OCI-LY3 (cell line): ENCODE results near the gene RAF1.

Source experiments
- H2AFZ ChIP-seq: fragments of 200-600, 300-600 bp; shearing (Covaris generic); 2 replicates; pipeline ENCODE4 v1.6.0; 2014; ENCODE audit warnings: antibody characterized with exemption, low read depth, low read length
- H3K27ac ChIP-seq: fragments of 200-600, 300-600 bp; sonication (generic); 2 replicates; pipeline ENCODE4 v1.5.1; 2014; ENCODE audit warnings: mild to moderate bottlenecking, low read length, moderate library complexity, mixed read lengths
- H3K27me3 ChIP-seq: fragments of 200-600, 300-600 bp; sonication (generic); 2 replicates; pipeline ENCODE4 v1.6.1; 2014; ENCODE audit warnings: low read depth, low read length, mixed read lengths
- H3K36me3 ChIP-seq: fragments of 200-600, 300-600 bp; sonication (generic); replicated peaks from 2 replicates; pipeline ENCODE3; 2014; ENCODE audit warnings: low read depth, low read length, mixed read lengths
- H3K4me1 ChIP-seq: fragments of 300-600, 200-600 bp; sonication (generic); 2 replicates; pipeline ENCODE4 v1.6.1; 2014; ENCODE audit warnings: low read length, mixed read lengths
- H3K4me2 ChIP-seq: fragments of 200-600, 300-600 bp; sonication (generic); 2 replicates; pipeline ENCODE4 v1.6.1; 2014; ENCODE audit warnings: low read length, mixed read lengths
- H3K4me3 ChIP-seq: fragments of 300-600, 200-600 bp; sonication (generic); 2 replicates; pipeline ENCODE4 v1.5.1; 2014; ENCODE audit warnings: antibody characterized with exemption, mild to moderate bottlenecking, low read length, moderate library complexity
- H3K79me2 ChIP-seq: fragments of 300-600, 200-600 bp; shearing (Covaris generic); 2 replicates; pipeline ENCODE4 v1.6.1; 2014; ENCODE audit warnings: mild to moderate bottlenecking, low read length, mixed read lengths
- H3K9ac ChIP-seq: fragments of 300-600, 200-600 bp; shearing (Covaris generic); 2 replicates; pipeline ENCODE4 v1.6.0; 2014; ENCODE audit warnings: mild to moderate bottlenecking, low read length, moderate library complexity
- H3K9me3 ChIP-seq: fragments of 200-600, 300-600 bp; shearing (Covaris generic); 2 replicates; pipeline ENCODE4 v1.6.1; 2014; ENCODE audit warnings: low read length, mixed read lengths; ENCODE audit not compliant: insufficient read depth
- H4K20me1 ChIP-seq: fragments of 200-600, 300-600 bp; sonication (generic); 2 replicates; pipeline ENCODE4 v1.6.1; 2016; ENCODE audit warnings: low read length, mixed read lengths; ENCODE audit not compliant: insufficient read depth
- EZH2phosphoT487 ChIP-seq: fragments of 200-600 bp; shearing (Covaris generic); IDR thresholded peaks from 2 replicates; pipeline ENCODE4 v1.6.1; 2018; ENCODE audit warnings: antibody characterized with exemption, mixed run types, low read depth
- TF ChIP-seq, protein P1 (sequence below): fragments of 200-600, 300-600 bp; sonication (generic); IDR thresholded peaks from 2 replicates; pipeline ENCODE4 v1.5.1; 2014; ENCODE audit warnings: antibody characterized with exemption, low read length, low read depth

RAF1 gene

DNA sequence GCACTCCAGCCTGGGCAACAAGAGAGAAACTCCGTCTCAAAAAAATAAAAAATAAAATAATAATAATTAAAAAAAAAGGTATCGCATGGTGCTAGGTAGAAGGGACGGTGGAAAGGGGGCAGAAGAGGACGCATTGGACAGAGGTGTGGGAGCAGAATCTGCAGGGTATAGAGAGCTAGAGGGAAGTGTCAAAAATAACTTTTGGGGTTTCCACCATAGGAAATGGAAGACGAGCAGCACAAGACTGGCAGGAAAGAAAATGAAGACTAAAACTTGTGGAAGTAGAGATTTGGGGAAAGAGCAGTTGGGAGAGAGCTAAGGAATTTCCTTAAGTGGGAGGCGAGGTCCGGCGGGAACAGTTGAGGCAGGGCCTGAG, 107.6 kb downstream of the RAF1 start:
- Histone ChIP-seq H3K4me3 (peak overlapping the region; percentile 82), H3K9me3 (no peaks in the 10 kb centered on the region), H3K4me1 (peaks cover 19% of the 10 kb centered on the region), H4K20me1 (peaks cover 35% of the 10 kb centered on the region), H3K36me3 (no peaks in the 10 kb centered on the region), H3K27me3 (no peaks in the 10 kb centered on the region), H3K4me2 (peak overlapping the region; percentile 94), H3K79me2 (peaks cover 44% of the 10 kb centered on the region), H3K27ac (no peak overlapping the region), H2AFZ (peak overlapping the region; percentile 99), H3K9ac (peak overlapping the region; percentile 86)
- TF ChIP-seq EZH2phosphoT487: no peak
- TF ChIP-seq, protein P1, sequence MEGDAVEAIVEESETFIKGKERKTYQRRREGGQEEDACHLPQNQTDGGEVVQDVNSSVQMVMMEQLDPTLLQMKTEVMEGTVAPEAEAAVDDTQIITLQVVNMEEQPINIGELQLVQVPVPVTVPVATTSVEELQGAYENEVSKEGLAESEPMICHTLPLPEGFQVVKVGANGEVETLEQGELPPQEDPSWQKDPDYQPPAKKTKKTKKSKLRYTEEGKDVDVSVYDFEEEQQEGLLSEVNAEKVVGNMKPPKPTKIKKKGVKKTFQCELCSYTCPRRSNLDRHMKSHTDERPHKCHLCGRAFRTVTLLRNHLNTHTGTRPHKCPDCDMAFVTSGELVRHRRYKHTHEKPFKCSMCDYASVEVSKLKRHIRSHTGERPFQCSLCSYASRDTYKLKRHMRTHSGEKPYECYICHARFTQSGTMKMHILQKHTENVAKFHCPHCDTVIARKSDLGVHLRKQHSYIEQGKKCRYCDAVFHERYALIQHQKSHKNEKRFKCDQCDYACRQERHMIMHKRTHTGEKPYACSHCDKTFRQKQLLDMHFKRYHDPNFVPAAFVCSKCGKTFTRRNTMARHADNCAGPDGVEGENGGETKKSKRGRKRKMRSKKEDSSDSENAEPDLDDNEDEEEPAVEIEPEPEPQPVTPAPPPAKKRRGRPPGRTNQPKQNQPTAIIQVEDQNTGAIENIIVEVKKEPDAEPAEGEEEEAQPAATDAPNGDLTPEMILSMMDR: no peak

DNA sequence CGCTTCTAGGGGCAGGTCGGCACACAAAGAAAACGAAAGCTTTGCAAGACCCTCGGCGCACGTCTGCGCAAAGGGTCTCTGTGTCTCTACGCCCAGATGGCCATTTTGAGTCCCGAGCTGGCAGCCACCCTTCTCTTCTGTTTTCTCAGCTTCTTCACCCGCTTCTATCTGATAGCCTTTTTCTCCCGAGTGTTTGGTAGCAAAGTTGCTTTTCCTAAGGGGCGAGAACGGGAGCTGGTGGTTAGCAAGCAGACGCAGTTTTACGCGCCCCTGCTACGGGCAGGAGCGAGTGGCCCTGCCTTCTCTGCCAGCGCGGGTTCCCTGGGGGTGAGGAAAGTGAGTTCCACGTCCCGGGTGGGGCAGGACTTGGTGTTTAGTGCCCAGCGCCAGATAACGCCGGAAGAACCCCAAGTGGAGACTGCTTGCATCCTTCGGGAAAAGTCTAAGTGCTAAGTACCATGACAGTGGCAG, 110.0 kb downstream of the RAF1 start:
- Histone ChIP-seq H3K79me2 (peaks cover 20% of the 10 kb centered on the region), H3K4me3 (peak overlapping the region; percentile 83), H3K27ac (no peak overlapping the region), H3K9me3 (no peaks in the 10 kb centered on the region), H3K4me1 (peaks cover 19% of the 10 kb centered on the region), H4K20me1 (peaks cover 13% of the 10 kb centered on the region; the same call in 1 of the 2 replicates), H3K9ac (peak overlapping the region; percentile 76), H2AFZ (peak overlapping the region; percentile 99), H3K4me2 (peak overlapping the region; percentile 81), H3K36me3 (no peaks in the 10 kb centered on the region), H3K27me3 (no peaks in the 10 kb centered on the region)
- no peak for TF ChIP-seq EZH2phosphoT487
- TF ChIP-seq, protein P1: no peak

DNA sequence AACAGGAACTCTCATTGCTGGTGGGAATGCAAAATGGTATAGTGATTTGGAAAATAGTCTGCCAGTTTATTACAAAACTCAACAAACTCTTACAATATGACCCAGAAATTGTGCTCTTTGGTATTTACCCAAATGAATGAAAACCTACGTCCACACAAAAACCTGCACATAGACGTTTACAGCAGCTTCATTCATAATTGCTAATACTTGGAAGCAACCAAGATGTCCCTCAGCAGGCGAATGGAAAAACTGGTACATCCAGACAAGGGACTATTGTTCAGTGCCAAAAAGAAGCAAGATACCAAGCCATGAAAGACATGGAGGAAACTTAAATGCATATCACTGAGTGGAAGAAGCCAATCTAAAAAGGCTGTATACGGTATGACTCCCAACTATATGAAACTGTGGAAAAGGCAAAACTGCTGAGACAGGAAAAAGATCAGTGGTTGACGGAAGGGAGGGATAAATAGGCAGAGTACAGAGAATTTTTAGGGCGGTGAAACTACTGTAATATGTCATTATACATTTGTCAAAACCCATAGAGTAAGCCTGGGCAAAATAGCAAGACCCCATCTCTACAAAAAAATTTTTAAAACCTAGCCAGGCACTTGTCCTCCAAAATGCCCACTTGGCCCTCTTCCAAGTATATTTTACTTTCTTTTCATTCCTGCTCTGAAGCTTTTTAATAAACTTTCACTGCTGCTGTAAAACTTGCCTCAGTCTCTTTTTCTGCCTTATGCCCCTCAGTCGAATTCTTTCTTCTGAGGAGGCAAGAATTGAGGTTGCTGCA, 113.8 kb downstream of the RAF1 start:
- Histone ChIP-seq H3K4me2 (no peak overlapping the region), H3K27me3 (no peaks in the 10 kb centered on the region)
- TF ChIP-seq EZH2phosphoT487: no peak
- TF ChIP-seq, protein P1: no peak

DNA sequence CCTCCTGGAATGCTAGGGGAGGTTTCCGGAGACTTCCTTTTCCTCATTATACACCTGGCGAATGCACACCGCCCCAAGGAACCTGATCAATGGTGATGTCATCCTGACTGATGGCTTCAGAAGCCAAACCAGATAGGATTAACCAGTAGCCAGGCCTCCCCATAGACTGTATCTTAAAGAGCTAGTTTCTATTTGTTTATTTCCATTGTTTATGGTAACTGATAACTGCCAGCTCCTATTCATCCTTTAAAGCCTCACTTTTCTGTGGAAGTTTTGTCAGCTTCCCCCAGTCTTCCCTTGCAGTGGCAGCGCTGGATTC, 118.5 kb downstream of the RAF1 start, which contains the start of gene MKRN2OS:
MKRN2OS (minus strand) TSS at position 27 of the 319 bp plus-strand sequence. CDS start 35 bp downstream, outside the sequence.
- H2AFZ ChIP-seq: no peak within 1 kb of the TSS
- no peaks in the 10 kb centered on the region for H3K79me2 ChIP-seq
- no peak within 1 kb of the TSS for H3K27ac ChIP-seq
- peaks cover 11% of the 10 kb centered on the region for H3K36me3 ChIP-seq
- H3K4me1 ChIP-seq: no peaks in the 10 kb centered on the region
- H3K4me3 ChIP-seq: no peak within 1 kb of the TSS
- no peak within 1 kb of the TSS for H3K9ac ChIP-seq
- no peaks in the 10 kb centered on the region for H3K27me3 ChIP-seq
- H4K20me1 ChIP-seq: no peaks in the 10 kb centered on the region
- no peak for TF ChIP-seq EZH2phosphoT487
- TF ChIP-seq, protein P1: no peak
- H3K9me3 ChIP-seq: no peaks in the 10 kb centered on the region
- H3K4me2 ChIP-seq: no peak within 1 kb of the TSS

More for the DNA sequence above, 113.8 kb downstream of the RAF1 start:
- H3K9me3 ChIP-seq: no peaks in the 10 kb centered on the region
- H3K36me3 ChIP-seq: no peaks in the 10 kb centered on the region
- no peak overlapping the region for H3K4me3 ChIP-seq
- no peak overlapping the region for H2AFZ ChIP-seq
- H4K20me1 ChIP-seq: no peaks in the 10 kb centered on the region
- H3K4me1 ChIP-seq: 0 out of 2 replicates have a peak, but pooled peaks cover 2% of the 10 kb centered on the region
- no peak overlapping the region for H3K27ac ChIP-seq
- H3K9ac ChIP-seq: no peak overlapping the region
- no peaks in the 10 kb centered on the region for H3K79me2 ChIP-seq
